ENCODE data around the gene SLC1A1.
"Not testable (repeated sequence)": the region's sequence is repeated elsewhere in the genome, so short reads cannot be mapped to it uniquely, and the experiment has no call there.

The SLC1A1 gene

GRCh38 chr9:4604678-4605095 lies 114.4 kb downstream of the SLC1A1 start:
- CTCF ChIA-PET, result interaction anchor here (0.6 to 3.0 kb wide), 24 partner anchors 8 to 377 kb away, joined by 3 to 26 read pairs (median 4); partner anchors contain the start of genes AK3 and PLPP6
- DNase-seq (ENCODE audit: low read depth, low spot score), result no peak
- peak; percentile 48 for TF ChIP-seq CTCF (IDR thresholded peaks at IDR 0.05; ENCODE audit: insufficient read depth, low read length, missing control alignments)
- no peak overlapping the region for H3K4me3 ChIP-seq (ENCODE audit: low read depth, low read length)
- POLR2A ChIA-PET, result no interaction called here

GRCh38 chr9:4606033-4606432 lies 115.8 kb downstream of the SLC1A1 start:
- not testable (repeated sequence) for DNase-seq (ENCODE audit: low read depth, low spot score)

GRCh38 chr9:4614627-4615026 lies 124.4 kb downstream of the SLC1A1 start:
- CTCF ChIA-PET, result interaction anchor here (2.0 kb wide), 1 partner anchor 10 kb away, joined by 8 read pairs; no protein-coding TSS in a partner anchor
- POLR2A ChIA-PET, result no interaction called here

More at GRCh38 chr9:4606033-4606432, 115.8 kb downstream of the SLC1A1 start:
- CTCF ChIA-PET, result interaction anchor here (0.6 to 2.7 kb wide), 2 partner anchors 15 to 336 kb away, joined by 3 to 26 read pairs; no protein-coding TSS in a partner anchor
- POLR2A ChIA-PET; H3K4me3 ChIP-seq (ENCODE audit: low read depth, low read length): not testable (repeated sequence)

GRCh38 chr9:4615251-4615650 lies 125.0 kb downstream of the SLC1A1 start:
- TF ChIP-seq CTCF (IDR thresholded peaks at IDR 0.05; ENCODE audit: insufficient read depth, low read length, missing control alignments), result no peak
- ChIA-PET POLR2A (no interaction called here), CTCF (interaction anchor here (2.0 kb wide), 1 partner anchor 11 kb away, joined by 8 read pairs; no protein-coding TSS in a partner anchor)
- no peak overlapping the region for H3K4me3 ChIP-seq (ENCODE audit: low read depth, low read length)
- DNase-seq (ENCODE audit: low read depth, low spot score), result peak; percentile 38

More at GRCh38 chr9:4614627-4615026, 124.4 kb downstream of the SLC1A1 start:
- TF ChIP-seq CTCF (IDR thresholded peaks at IDR 0.05; ENCODE audit: insufficient read depth, low read length, missing control alignments), result no peak
- no peak for DNase-seq (ENCODE audit: low read depth, low spot score)
- no peak overlapping the region for H3K4me3 ChIP-seq (ENCODE audit: low read depth, low read length)

GRCh38 chr9:4615778-4616177 lies 125.5 kb downstream of the SLC1A1 start:
- no peak for TF ChIP-seq CTCF (IDR thresholded peaks at IDR 0.05; ENCODE audit: insufficient read depth, low read length, missing control alignments)
- H3K4me3 ChIP-seq (ENCODE audit: low read depth, low read length), result no peak overlapping the region
- DNase-seq (ENCODE audit: low read depth, low spot score), result no peak
- CTCF ChIA-PET, result interaction anchor here (2.0 kb wide), 1 partner anchor 11 kb away, joined by 8 read pairs; no protein-coding TSS in a partner anchor
- POLR2A ChIA-PET, result no interaction called here

GRCh38 chr9:4617752-4618151 lies 127.5 kb downstream of the SLC1A1 start:
- H3K4me3 ChIP-seq (ENCODE audit: low read depth, low read length), result no peak overlapping the region
- no peak for DNase-seq (ENCODE audit: low read depth, low spot score)
- ChIA-PET CTCF (interaction anchor here (1.0 kb wide), 1 partner anchor 13 kb away, joined by 3 read pairs; no protein-coding TSS in a partner anchor), POLR2A (no interaction called here)
- no peak for TF ChIP-seq CTCF (IDR thresholded peaks at IDR 0.05; ENCODE audit: insufficient read depth, low read length, missing control alignments)

GRCh38 chr9:4618700-4619099 lies 128.4 kb downstream of the SLC1A1 start:
- POLR2A ChIA-PET, result no interaction called here
- CTCF ChIA-PET, result interaction anchor here (5.8 kb wide), 1 partner anchor 14 kb away, joined by 26 read pairs; no protein-coding TSS in a partner anchor
- no peak for DNase-seq (ENCODE audit: low read depth, low spot score)
- no peak for TF ChIP-seq CTCF (IDR thresholded peaks at IDR 0.05; ENCODE audit: insufficient read depth, low read length, missing control alignments)
- H3K4me3 ChIP-seq (ENCODE audit: low read depth, low read length), result no peak overlapping the region

All from AG04449 (cell line).